Hippocampal formation (tissue), 2 donors: ENCODE results near the gene FNDC4.
"Not testable (repeated sequence)": the region's sequence is repeated elsewhere in the genome, so short reads cannot be mapped to it uniquely, and the experiment has no call there.

Experiments used
- DNase-seq, 2 donors: peaks; one replicate each; lab custom pipeline; 2025; lab: John Stamatoyannopoulos, UW

Gene FNDC4, protein sequence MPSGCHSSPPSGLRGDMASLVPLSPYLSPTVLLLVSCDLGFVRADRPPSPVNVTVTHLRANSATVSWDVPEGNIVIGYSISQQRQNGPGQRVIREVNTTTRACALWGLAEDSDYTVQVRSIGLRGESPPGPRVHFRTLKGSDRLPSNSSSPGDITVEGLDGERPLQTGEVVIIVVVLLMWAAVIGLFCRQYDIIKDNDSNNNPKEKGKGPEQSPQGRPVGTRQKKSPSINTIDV

DNA sequence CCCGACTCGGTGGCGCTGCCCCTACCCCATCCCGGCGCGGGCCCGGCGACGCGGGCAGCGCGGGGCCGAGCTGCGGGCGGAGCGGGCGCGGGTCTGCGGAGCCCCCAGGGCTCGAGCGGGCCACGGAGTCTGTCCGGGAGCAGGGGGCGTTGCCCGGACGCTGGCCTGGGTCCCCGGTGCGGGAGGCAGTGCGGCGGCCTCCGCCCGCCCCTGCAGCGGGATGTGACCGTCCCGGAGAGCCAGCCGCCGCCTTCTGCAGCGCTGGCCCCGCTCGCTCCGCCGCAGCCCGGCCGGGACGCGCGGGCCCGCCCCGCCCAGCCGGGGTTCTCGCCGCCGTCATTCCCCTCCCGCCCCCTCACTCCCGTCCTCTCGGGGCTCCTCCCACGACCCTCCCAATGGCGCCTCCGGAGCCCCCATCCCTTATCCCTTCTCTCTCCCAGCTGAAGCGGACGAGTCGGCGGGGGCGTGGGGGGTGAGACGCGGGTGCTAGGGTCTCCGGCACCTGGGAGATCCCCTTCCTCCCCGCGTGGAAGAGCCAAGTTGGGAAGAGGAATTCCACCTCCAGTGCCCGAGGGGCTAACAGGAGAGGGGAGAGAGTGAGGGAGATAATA, at the start of gene FNDC4:
FNDC4 (minus strand) TSS at position 257 of the 611 bp plus-strand sequence. CDS start 521 bp downstream, outside the sequence.
- DNase-seq, result no peak

DNA sequence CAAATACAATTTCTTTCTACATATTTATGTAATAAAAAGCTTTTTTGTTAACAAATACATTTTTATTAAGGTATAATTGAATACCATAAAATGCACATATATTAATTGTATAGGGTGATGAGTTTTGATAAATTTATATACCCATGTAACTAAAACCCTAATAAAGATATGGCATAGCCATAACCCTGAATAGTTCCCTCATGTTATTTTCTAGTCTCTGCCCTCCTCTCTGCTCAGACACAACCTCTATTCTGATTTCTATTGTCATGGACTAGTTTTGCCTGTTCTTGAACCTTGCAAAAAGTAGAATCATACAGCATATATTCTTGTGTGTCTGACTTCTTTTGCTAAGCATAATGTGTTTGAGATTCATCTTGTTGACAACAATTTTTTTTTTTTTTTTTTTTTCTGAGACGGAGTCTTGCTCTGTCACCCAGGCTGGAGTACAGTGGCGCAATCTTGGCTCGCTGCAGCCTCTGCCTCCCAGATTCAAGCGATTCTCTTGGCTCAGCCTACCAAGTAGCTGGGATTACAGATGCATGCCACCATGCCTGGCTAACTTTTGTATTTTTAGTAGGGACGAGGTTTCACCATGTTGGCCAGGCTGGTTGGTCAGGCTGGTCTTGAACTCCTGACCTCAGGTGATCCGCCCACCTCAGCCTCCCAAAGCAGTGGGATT, 49.3 kb upstream of the FNDC4 start:
- DNase-seq, result no peak

- DNase-seq, result not testable (repeated sequence)
These were observed 44.6 kb upstream of the FNDC4 start for GRCh38 chr2:27539649-27540048.

DNA sequence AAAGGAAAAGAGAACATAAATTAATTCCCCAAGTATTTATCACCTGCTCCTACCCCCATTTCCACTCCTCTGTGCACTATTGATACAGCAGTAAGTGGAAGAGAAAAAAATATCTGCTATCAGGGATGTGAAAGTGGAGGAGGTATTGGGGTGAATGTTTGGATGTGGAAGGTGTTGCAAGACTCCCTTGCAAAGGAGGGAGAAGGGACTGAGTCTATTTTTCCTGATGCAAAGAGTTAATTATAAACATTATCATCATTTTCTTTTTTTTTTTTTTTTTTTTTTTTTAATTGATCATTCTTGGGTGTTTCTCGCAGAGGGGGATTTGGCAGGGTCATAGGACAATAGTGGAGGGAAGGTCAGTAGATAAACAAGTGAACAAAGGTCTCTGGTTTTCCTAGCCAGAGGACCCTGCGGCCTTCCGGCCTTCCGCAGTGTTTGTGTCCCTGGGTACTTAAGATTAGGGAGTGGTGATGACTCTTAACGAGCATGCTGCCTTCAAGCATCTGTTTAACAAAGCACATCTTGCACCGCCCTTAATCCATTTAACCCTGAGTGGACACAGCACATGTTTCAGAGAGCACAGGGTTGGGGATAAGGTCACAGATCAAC, 43.9 kb upstream of the FNDC4 start:
- not testable (repeated sequence) for DNase-seq

DNA sequence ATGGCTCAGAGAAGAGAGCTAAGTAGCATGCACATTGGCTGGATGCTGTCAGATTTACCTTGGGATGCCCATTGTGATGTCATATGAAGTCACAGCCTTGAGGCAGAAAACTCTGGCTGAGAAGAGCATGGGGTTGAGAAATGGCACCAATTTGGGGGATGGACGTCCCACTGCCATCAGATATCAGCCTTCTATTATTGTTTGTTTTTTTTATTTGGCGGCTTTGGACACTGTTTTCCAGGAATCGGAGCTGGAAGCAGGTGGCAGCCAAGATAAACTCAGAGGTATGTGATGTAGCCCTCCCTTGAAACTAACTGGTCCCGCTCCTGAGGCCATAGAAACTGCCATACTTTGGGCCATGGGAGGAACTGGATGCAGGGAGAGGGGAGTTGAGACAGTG, 42.3 kb upstream of the FNDC4 start:
- DNase-seq, result no peak

- no peak for DNase-seq
These were observed 37.0 kb upstream of the FNDC4 start for GRCh38 chr2:27531983-27532382.

DNA sequence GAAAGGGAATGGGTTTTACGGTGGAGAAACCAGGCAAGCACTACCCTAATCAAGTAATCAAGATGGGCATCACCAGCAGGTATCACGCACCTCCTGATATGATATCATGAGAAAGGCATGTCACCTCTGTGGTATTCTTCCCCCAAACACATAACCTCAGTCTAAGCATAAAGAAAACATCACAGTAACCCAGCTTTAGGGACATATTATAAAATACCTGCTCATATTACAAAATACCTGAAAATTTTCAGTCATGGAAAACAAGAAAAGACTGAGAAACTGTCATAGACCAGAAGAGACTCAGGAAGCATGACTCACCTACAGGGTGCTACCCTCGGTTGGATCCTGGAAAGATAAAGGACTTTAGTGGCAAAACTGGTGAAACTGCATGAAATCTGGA, 32.2 kb upstream of the FNDC4 start:
- no peak for DNase-seq

GRCh38 chr2:27522400-27522945, 27.5 kb upstream of the FNDC4 start:
- DNase-seq, result no peak

GRCh38 chr2:27520316-27520715, 25.3 kb upstream of the FNDC4 start:
- no peak for DNase-seq

GRCh38 chr2:27518782-27519113, 23.7 kb upstream of the FNDC4 start:
- no peak for DNase-seq

GRCh38 chr2:27518113-27518781, 23.2 kb upstream of the FNDC4 start:
- no peak for DNase-seq

GRCh38 chr2:27509326-27509725, 14.3 kb upstream of the FNDC4 start:
- DNase-seq, result no peak

DNA sequence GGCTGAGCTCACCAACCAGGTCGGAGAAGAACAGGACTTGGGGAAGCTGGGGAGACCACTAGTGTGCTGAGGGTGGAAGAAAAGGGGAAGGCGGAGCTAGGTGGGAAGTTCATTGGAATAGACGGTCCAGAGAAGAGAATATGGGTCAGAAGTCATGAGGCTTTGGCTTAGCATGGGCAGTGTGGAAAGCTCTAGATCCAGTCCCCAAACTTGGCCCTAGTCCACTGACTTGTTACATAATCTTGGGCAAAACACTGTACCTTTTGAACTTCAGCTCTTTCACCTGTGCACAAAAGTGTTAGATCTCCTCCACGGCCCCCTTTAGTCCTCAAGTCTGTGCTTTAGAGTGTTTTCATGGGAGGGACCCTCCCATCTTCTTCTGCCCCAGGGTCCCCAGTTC, 12.3 kb upstream of the FNDC4 start:
- no peak for DNase-seq

DNA sequence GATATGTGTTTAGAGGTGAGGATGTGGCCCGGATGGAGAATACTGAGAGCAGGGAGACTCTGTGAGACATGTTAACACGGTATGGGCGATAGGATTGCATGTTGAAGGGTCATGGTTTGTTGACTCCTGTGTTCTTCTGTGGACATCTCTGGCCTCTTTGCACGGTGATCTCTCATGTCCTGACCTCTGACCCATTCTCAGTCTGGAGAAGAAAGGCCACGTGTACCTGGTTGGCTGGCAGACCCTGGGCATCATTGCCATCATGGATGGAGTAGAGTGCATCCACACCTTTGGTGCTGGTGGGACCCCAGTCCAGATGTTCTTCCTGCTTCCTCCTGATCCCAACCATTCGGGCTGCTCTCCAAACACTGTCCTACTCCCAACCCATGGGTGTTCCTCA, 11.6 kb upstream of the FNDC4 start:
- no peak for DNase-seq

GRCh38 chr2:27502142-27502541, 7.1 kb upstream of the FNDC4 start:
- no peak for DNase-seq

GRCh38 chr2:27501042-27501441, 6.0 kb upstream of the FNDC4 start:
- no peak for DNase-seq

DNA sequence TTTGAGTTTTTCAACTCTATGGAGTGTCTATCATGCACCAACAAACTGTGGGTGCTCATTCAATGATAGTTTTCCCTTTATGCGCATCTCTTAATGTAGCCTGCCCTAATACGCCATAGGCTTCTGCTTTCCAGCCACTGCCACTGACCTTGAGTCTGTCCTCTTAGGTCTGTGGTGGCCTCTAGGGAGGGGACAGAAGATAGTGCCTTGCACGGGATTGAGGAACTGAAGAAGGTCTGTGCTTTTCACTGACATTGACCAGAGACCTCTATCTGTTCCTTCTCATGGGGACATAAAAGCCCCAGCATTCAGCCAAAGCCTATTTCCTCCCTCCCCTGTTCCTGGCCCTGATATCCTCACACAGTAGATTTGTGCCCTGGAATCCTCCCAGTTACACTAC, 4.0 kb upstream of the FNDC4 start:
- DNase-seq, result no peak

- DNase-seq, result no peak
These were observed 2.3 kb upstream of the FNDC4 start for GRCh38 chr2:27497288-27497627.

- DNase-seq, result no peak
These were observed 1.6 kb upstream of the FNDC4 start, which contains the start of gene GCKR for GRCh38 chr2:27496357-27497287. Gene GCKR, plus strand, starts transcription at chr2:27496839. Its CDS starts 66 bp downstream, at chr2:27496905.

DNA sequence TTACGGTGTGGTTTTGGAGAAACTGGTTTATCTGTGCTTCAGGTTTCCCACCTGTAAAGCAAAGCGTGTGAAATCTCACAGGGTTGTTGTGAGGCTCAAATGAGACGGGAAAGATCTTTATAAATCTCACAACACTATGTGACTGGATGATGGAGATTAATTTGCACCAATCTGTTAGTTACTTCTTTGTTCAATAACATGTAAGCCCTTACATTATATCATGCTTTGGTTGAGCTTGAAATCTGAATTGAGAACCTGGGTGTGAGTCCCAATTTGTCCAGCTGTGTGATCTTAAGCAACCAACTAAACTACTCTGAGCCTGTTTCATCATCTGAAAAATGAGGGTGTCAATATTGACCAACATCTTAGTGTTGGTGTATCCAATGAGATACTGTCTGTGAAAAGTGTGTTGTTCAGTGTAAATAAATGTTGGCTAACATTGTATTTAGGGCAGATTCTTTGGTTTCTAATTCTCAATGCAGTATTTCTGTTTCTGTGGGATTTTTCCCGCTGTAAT, 898 bp upstream of the FNDC4 start:
- DNase-seq, result no peak
